Brain microvascular endothelial cell (primary cell): Measurements from ENCODE around the gene SLC19A1.
A peak's percentile ranks its signal among the peaks of the same experiment; 100 is the strongest.

Experiments
- DNase-seq: peaks from one replicate; pipeline ENCODE4 v3.0.0-alpha.2; 2020
- H3K27ac ChIP-seq: fragments of 250-450 bp; sonication (Bioruptor Pico); 2 replicates; pipeline ENCODE4 v1.5.1; 2020; ENCODE audit warnings: mild to moderate bottlenecking, moderate library complexity
- H3K27me3 ChIP-seq: fragments of 250-450 bp; sonication (Bioruptor Pico); replicated peaks from 2 replicates; pipeline ENCODE4 v1.5.1; 2020; ENCODE audit warnings: mild to moderate bottlenecking
- H3K36me3 ChIP-seq: fragments of 250-450 bp; sonication (Bioruptor Pico); replicated peaks from 2 replicates; pipeline ENCODE4 v1.5.1; 2020; ENCODE audit warnings: mild to moderate bottlenecking
- H3K4me3 ChIP-seq: 2 replicates; pipeline ENCODE4 v1.5.1; 2011; ENCODE audit warnings: low read depth, mild to moderate bottlenecking, control low read depth, low read length, moderate library complexity
- in situ Hi-C: cut with HindIII; loops from 2 replicates; pipeline ENCODE4 v1.10.0; 2017; ENCODE audit warnings: low sequenced_read_pairs, low pct_ligation_motif_present
- TF ChIP-seq, protein P1 (sequence below): IDR thresholded peaks from 2 replicates; pipeline ENCODE4 v1.5.1; 2011; ENCODE audit warnings: low read depth, mild to moderate bottlenecking, moderate library complexity, low read length, control low read depth, inconsistent platforms; ENCODE audit errors: missing control alignments

The SLC19A1 gene

DNA sequence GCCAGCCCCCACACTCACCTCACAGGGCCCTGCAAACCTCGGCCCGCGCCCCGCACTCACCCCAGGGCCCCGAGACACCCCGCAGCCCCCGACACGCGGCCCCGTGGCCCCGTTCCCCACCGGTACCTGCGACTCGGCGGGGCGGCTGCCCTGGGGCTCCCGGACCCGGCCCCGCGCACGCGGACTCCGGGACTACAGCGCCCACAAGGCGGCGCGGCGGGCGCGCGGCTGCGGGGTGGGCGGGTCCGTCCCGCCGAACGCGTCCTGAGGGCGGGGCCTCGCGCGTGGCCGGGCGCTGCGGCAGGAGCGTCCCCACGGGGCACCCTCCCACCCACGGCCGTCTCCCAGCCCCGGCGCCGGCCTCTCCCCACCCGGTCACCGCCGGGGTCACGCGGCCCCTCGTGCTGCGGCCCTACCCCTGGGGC lies at the start of gene SLC19A1:
Gene SLC19A1, minus strand, starts transcription at position 199 of the 425 bp plus-strand sequence. CDS start 4,481 bp downstream, outside the sequence.
- Histone ChIP-seq H3K4me3 (peak within 1 kb of the TSS; percentile 59), H3K27ac (no peak within 1 kb of the TSS), H3K36me3 (no peaks in the 10 kb centered on the region), H3K27me3 (no peaks in the 10 kb centered on the region)
- no peak for DNase-seq
- in situ Hi-C loops: no loop called here
- TF ChIP-seq, protein P1, sequence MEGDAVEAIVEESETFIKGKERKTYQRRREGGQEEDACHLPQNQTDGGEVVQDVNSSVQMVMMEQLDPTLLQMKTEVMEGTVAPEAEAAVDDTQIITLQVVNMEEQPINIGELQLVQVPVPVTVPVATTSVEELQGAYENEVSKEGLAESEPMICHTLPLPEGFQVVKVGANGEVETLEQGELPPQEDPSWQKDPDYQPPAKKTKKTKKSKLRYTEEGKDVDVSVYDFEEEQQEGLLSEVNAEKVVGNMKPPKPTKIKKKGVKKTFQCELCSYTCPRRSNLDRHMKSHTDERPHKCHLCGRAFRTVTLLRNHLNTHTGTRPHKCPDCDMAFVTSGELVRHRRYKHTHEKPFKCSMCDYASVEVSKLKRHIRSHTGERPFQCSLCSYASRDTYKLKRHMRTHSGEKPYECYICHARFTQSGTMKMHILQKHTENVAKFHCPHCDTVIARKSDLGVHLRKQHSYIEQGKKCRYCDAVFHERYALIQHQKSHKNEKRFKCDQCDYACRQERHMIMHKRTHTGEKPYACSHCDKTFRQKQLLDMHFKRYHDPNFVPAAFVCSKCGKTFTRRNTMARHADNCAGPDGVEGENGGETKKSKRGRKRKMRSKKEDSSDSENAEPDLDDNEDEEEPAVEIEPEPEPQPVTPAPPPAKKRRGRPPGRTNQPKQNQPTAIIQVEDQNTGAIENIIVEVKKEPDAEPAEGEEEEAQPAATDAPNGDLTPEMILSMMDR: peak; percentile 23

DNA sequence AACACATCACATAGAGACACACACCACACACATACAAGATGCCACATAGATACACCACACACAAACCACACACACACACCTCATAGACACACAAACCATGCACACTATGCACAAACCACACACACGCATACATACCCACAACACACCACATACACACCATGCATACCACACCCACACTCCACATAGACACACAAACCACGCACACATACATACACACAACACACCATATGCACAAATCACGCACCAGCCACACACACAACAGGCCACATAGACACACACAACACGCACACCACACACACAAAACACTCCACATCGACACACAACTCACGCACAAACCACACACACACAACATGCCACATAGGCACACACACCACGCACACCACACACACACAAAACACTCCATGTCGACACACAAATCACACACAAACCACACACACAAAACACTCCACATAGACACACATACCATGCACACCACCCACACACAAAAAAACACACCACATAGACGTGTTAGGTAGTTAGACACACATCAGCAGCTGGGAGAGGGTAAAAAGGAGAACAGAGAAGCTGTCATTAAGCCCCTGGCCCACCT lies 49.5 kb upstream of the SLC19A1 start:
- in situ Hi-C loops: no loop called here
- Histone ChIP-seq H3K27me3 (no peaks in the 10 kb centered on the region), H3K27ac (no peak overlapping the region), H3K36me3 (no peaks in the 10 kb centered on the region), H3K4me3 (no peak overlapping the region)
- TF ChIP-seq, protein P1: no peak
- DNase-seq: no peak

DNA sequence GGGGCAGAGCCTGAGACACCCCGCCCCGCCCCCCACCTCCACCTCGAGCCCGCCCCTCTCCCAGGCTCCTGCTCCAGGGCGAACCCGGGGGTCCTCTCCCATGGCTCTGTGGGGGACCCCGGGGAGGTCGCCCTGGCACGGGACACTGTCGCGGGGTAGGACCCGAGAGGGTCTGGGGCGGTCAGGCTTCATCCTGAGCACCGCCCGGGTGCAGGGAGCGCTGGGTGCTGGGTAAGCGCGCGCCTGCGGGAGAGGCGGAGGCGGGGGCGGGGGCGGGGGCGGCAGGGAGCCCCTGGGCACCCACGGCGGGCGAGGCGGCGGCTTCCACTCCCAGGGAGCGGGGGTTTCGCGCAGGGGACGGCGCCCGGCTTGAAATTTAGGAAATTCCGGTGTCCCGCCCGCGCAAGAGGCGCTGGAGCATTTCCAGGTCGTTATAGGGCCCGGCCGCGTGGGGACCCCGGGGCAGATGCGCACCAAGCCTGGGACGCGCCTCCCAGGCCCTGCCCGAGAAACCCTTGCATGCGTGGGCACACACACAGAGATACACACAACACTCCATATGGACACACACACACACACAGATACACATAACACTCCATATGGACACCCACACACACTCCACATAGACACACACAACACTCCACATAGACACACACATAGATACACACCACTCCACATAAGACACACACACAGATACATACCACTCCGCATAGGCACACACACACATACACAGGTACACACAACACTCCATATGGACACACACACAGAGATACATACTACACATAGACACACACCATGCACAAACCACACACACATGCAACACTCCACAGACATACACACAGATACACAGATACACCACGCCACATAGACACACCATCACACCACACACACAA lies 48.7 kb upstream of the SLC19A1 start:
- in situ Hi-C loops: no loop called here
- no peak overlapping the region for H3K27ac ChIP-seq
- TF ChIP-seq, protein P1: no peak
- no peaks in the 10 kb centered on the region for H3K36me3 ChIP-seq
- H3K4me3 ChIP-seq: peak overlapping the region; percentile 39
- no peak for DNase-seq
- H3K27me3 ChIP-seq: no peaks in the 10 kb centered on the region

DNA sequence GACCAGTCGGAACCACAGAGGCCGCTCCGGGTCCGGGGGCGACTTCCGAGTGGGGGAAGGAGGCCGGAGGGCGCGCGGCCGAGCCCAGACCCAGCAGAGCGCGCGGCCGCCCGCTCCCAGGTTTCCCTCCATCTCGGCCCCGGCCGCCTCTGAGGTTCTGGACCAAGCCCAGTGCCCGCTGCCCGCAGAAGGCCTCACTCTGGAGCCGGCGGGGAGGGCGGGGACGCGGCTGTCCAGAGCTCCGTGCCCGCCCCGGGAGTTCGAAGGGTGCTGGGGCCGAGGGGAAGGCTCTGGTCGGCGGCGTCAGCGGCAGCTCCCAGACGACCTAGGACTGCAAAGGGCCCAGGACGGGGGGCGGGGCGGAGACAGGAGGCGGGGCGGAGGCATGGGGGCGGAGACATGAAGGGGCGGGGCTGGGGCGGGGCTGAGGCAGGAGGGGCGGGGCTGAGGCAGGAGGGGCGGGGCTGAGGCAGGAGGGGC lies 48.0 kb upstream of the SLC19A1 start:
- Histone ChIP-seq H3K36me3 (no peaks in the 10 kb centered on the region), H3K27me3 (no peaks in the 10 kb centered on the region), H3K4me3 (peak overlapping the region; percentile 46), H3K27ac (no peak overlapping the region)
- no peak for DNase-seq
- TF ChIP-seq, protein P1: no peak
- in situ Hi-C loops: no loop called here

DNA sequence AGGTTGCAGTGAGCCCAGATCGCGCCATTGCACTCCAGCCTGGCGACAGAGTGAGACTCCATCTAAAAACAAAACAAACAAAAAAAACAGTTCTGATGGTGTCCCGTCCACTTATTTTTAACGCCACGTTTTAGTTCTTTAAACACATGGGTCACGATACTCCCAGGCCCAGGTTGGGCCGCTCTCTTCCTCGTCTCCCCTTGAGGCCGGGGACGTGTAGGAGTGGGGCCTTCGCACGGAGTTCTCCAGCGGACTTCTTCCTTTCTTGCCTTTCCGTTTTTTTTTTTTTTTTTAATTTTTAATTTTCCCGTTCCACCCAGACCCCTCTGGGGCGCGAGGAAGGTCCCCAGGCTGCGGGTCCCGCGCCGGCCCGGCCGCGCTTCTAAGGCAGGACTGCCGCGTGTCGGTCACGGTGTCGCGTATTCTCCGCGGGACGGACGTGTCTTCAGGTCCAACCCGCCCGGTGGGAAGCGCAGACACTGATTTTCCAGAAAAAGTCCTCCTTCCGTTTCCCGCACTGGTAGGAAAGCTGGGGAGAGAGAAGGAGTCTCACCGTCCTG lies 47.5 kb upstream of the SLC19A1 start:
- H3K27me3 ChIP-seq: no peaks in the 10 kb centered on the region
- in situ Hi-C loops: no loop called here

More for the DNA sequence above, 47.5 kb upstream of the SLC19A1 start:
- TF ChIP-seq, protein P1: no peak
- DNase-seq: no peak
- H3K4me3 ChIP-seq: peak overlapping the region; percentile 46
- H3K27ac ChIP-seq: no peak overlapping the region
- no peaks in the 10 kb centered on the region for H3K36me3 ChIP-seq
